ENCODE measurements around the gene ALK.

- TF ChIP-seq CTCF (IDR thresholded peaks at IDR 0.05) (no peak), POLR2A (IDR thresholded peaks at IDR 0.05) (no peak)
These were observed 41.5 kb upstream of the ALK start for GRCh38 chr2:29962922-29963321.
